GM19238 (cell line): ENCODE measurements around the gene LIPM.
"Not testable (repeated sequence)": the region's sequence is repeated elsewhere in the genome, so short reads cannot be mapped to it uniquely, and the experiment has no call there.

Experiments used
- DNase-seq: peaks from one replicate; pipeline ENCODE4 v3.0.0; 2011; ENCODE audit warnings: low spot score; ENCODE audit not compliant: insufficient read length

Gene LIPM

GRCh38 chr10:88803641-88804040 lies 1.1 kb downstream of the LIPM start:
- no peak for DNase-seq

GRCh38 chr10:88804083-88804812 lies 1.7 kb downstream of the LIPM start:
- DNase-seq, result no peak

GRCh38 chr10:88805361-88805760 lies 2.8 kb downstream of the LIPM start:
- DNase-seq, result no peak

GRCh38 chr10:88805924-88806323 lies 3.4 kb downstream of the LIPM start:
- DNase-seq, result no peak

- DNase-seq, result no peak
Measured at GRCh38 chr10:88809621-88810020, 7.1 kb downstream of the LIPM start.

GRCh38 chr10:88810196-88810961 lies 7.8 kb downstream of the LIPM start:
- peak; percentile 10 for DNase-seq

GRCh38 chr10:88813200-88813599 lies 10.7 kb downstream of the LIPM start:
- no peak for DNase-seq

- DNase-seq, result no peak
Measured at GRCh38 chr10:88819290-88819689, 16.8 kb downstream of the LIPM start.

- no peak for DNase-seq
Measured at GRCh38 chr10:88820748-88821401, 18.3 kb downstream of the LIPM start.

GRCh38 chr10:88826388-88826787 lies 23.9 kb downstream of the LIPM start:
- no peak for DNase-seq

- no peak for DNase-seq
Measured at GRCh38 chr10:88827671-88828070, 25.1 kb downstream of the LIPM start.

- no peak for DNase-seq
Measured at GRCh38 chr10:88828310-88828709, 25.8 kb downstream of the LIPM start.

- no peak for DNase-seq
Measured at GRCh38 chr10:88830643-88831268, 28.2 kb downstream of the LIPM start.

- DNase-seq, result no peak
Measured at GRCh38 chr10:88831709-88832108, 29.2 kb downstream of the LIPM start.

GRCh38 chr10:88832376-88832775 lies 29.8 kb downstream of the LIPM start:
- DNase-seq, result no peak

GRCh38 chr10:88833156-88833555 lies 30.6 kb downstream of the LIPM start:
- DNase-seq, result no peak

GRCh38 chr10:88833723-88834122 lies 31.2 kb downstream of the LIPM start:
- no peak for DNase-seq

GRCh38 chr10:88835096-88835909 lies 32.8 kb downstream of the LIPM start:
- peak; percentile 23 for DNase-seq

GRCh38 chr10:88835910-88836221 lies 33.3 kb downstream of the LIPM start:
- no peak for DNase-seq

- not testable (repeated sequence) for DNase-seq
Measured at GRCh38 chr10:88837632-88838031, 35.1 kb downstream of the LIPM start.

GRCh38 chr10:88838766-88839350 lies 36.3 kb downstream of the LIPM start:
- no peak for DNase-seq
